H1 (cell line): ENCODE data around the gene P4HA1. TPM values are rescaled to one million over a fixed set of nuclear protein-coding genes. Genes with fewer than 3 reads are reported as not detected.

Experiments
- BACH1 ChIP-seq: IDR thresholded peaks from 2 replicates; pipeline ENCODE4 v1.6.1; 2012; ENCODE audit warnings: low read length, improper control_type of control experiment
- CHD2 ChIP-seq: IDR thresholded peaks from 2 replicates; pipeline ENCODE4 v1.6.1; 2012; ENCODE audit warnings: low read length, improper control_type of control experiment
- CHD7 ChIP-seq: fragments of 300-600 bp; sonication (generic); IDR thresholded peaks from 2 replicates; pipeline ENCODE4 v1.7.1; 2012; ENCODE audit warnings: low read length, moderate library complexity, mild to moderate bottlenecking, inconsistent platforms; ENCODE audit not compliant: insufficient replicate concordance
- KDM1A ChIP-seq: fragments of 200-600, 300-600 bp; sonication (generic); IDR thresholded peaks from 2 replicates; pipeline ENCODE4 v1.7.1; 2016; ENCODE audit warnings: mild to moderate bottlenecking, low read length, borderline replicate concordance
- MAX ChIP-seq: IDR thresholded peaks from 2 replicates; pipeline ENCODE4 v1.6.1; 2012; ENCODE audit warnings: inconsistent platforms
- NANOG ChIP-seq: IDR thresholded peaks from 2 replicates; pipeline ENCODE4 v1.6.1; 2011; ENCODE audit warnings: low read length, low read depth, mild to moderate bottlenecking, inconsistent platforms; ENCODE audit not compliant: insufficient read depth, poor library complexity, severe bottlenecking
- POLR2AphosphoS5 ChIP-seq: IDR thresholded peaks from 2 replicates; pipeline ENCODE4 v1.6.1; 2011; ENCODE audit warnings: low read depth, low read length
- RXRA ChIP-seq: IDR thresholded peaks from 2 replicates; pipeline ENCODE4 v1.6.1; 2011; ENCODE audit warnings: low read depth, mild to moderate bottlenecking, low read length, moderate library complexity; ENCODE audit not compliant: insufficient read depth
- SAP30 ChIP-seq: fragments of 300-600 bp; sonication (generic); IDR thresholded peaks from 2 replicates; pipeline ENCODE4 v1.7.1; 2012; ENCODE audit warnings: low read length, moderate library complexity, mild to moderate bottlenecking, inconsistent platforms; ENCODE audit not compliant: insufficient read depth, insufficient replicate concordance
- SIX5 ChIP-seq: IDR thresholded peaks from 2 replicates; pipeline ENCODE4 v1.6.1; 2011; ENCODE audit warnings: mild to moderate bottlenecking, low read depth, low read length
- TBP ChIP-seq: IDR thresholded peaks from 2 replicates; pipeline ENCODE4 v1.6.1; 2011; ENCODE audit warnings: low read depth, low read length, improper control_type of control experiment
- YY1 ChIP-seq: IDR thresholded peaks from 2 replicates; pipeline ENCODE4 v1.6.1; 2011; ENCODE audit warnings: low read depth, mild to moderate bottlenecking, low read length
- polyA plus RNA-seq, 7 experiments: library from polyadenylated mRNA; depleted of rRNA in 3 of 7; stranded (reverse) in 5 of 7; unstranded in 2 of 7; fragments of >200 nt in 5 of 7; fragments of 200-250 nt in 2 of 7; gene quantifications; 1 replicate in 5 of 7; 2 replicates in 1 of 7; 4 replicates in 1 of 7; pipeline versions ENCODE4 v1.2.1 to v1.2.3, GENCODE V29; 2011 to 2013; ENCODE audit warnings: missing spikeins in 2 of 7, mixed read lengths in 2 of 7
- total RNA-seq: library from RNA; stranded (reverse); fragmentation: NEBNext Ultra II Directional; extraction: Animal tissue kit (Norgen Biotek cat#: 25700); gene quantifications from 2 replicates; pipeline ENCODE4 v1.2.1, GENCODE V29; 2021

The P4HA1 gene
- total and polyA plus RNA-seq, 2 of the 8 experiments (the other 6 are each of a cell fraction or from before 2014, with no cell fraction given), result 12.0 to 25.7 TPM

- TF ChIP-seq CHD7, result no peak
- TF ChIP-seq POLR2AphosphoS5, result no peak
- TF ChIP-seq MAX, result no peak
- no peak for TF ChIP-seq CHD2
- TF ChIP-seq BACH1, result no peak
- TF ChIP-seq RXRA, result no peak
- no peak for TF ChIP-seq NANOG
- TF ChIP-seq SIX5, result no peak
- TF ChIP-seq YY1, result no peak
- no peak for TF ChIP-seq SAP30
- no peak for TF ChIP-seq TBP
- no peak for TF ChIP-seq KDM1A
- TF ChIP-seq, all 59 proteins: peak for 0
Measured at GRCh38 chr10:73084209-73084608, 12.5 kb downstream of the P4HA1 start (continued).
